Smooth muscle cell of the umbilical artery (primary cell): ENCODE data around the gene KMT5C. TPM values are rescaled to one million over a fixed set of nuclear protein-coding genes. Genes with fewer than 3 reads are reported as not detected.

Source experiments
- total RNA-seq: library from RNA; depleted of rRNA; stranded (reverse); fragments of >200 nt; gene quantifications from 2 replicates; pipeline ENCODE4 v1.2.3, GENCODE V29; 2014

The KMT5C gene
- total RNA-seq, result 9.5 and 9.8 TPM in 2 replicates

DNA sequence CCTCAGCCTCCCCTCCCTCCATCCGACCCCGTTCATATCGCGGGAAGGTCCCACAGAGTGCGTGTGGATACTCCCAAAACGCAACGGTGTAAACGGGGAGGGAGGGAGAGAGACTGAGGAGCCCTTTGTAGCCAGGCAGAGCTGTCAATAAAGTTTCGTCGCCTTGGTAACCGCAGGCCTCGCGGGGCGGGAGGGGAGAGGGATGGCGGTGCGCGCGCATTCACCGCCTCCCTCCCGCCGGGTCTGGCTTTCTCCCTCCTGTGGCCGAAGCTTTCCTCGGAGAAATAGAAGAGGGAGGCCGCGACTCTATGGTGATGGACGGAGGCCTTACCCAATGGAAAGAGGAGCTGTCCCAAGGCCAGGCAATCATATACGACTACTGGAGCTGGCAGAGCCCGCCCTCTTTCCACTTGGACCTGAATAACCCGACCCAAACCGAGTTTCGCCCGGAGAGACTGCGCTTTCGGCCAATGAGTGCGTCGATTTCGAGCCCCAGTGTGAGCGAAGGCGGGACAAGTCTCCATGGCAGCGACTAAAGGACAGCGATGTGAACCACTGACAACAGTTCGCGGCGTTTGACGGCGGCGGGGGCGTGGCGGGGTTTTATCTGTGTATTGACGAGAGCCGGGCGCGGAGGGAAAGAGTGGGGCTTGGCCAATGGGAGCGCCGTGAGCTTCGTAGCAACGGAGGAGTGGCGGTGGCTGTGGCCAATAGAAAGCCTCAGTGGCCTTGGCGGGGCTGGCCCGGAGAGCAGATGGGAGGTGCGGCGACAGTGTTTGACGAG, at the start of gene KMT5C:
Gene KMT5C, plus strand, starts transcription at position 772 of the 784 bp plus-strand sequence. CDS start 2,061 bp downstream, outside the sequence.

DNA sequence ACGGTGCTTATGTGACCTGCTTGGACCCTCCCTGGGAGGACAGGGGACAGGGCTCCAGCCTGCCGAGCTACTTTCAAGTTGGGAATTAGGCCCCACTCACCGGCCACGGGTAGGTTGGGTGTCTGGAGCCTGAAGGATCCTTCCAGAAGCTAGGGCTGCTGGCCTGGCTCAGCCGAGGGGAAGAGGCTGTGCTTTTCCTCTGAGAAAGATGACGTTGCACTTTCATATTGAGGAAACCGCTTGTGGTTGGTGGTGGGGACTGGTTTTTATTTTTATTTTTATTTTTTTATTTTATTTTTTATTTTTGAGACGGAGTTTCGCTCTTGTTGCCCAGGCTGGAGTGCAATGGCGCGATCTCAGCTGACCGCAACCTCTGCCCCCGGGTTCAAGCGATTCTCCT, 14.5 kb upstream of the KMT5C start, which contains the start of gene TMEM150B:
Gene TMEM150B, minus strand, starts transcription at position 170 of the 400 bp plus-strand sequence. CDS start 4,305 bp downstream, outside the sequence.

DNA sequence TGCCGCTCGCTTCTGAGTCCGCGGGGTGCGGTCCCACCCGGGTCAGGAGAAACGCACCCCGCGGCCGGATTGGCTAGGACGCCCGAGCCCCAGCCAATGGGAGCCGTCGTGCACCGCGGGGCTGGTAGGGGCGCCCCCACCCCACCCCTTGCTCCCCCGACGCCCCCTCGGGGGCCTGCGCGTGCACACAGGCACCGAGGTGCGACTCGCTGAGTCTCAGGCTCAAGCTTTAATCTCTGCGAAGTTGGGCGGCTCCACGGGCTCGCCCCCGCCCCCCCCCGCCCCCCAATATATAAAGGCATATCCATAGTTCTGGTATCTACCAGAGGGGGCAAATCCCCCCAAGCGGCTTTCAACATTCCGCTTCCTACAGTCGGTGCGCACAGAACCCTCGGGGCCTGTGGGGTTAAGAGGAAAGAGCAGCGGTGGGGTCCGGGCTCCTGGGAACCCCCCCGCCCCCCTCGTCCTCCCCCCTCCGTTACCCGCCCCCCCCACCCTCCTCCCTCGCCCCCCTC, 15.1 kb downstream of the KMT5C start, which contains the start of gene COX6B2:
Gene COX6B2, minus strand, starts transcription at position 22 of the 515 bp plus-strand sequence. CDS start 198 bp downstream, outside the sequence.

DNA sequence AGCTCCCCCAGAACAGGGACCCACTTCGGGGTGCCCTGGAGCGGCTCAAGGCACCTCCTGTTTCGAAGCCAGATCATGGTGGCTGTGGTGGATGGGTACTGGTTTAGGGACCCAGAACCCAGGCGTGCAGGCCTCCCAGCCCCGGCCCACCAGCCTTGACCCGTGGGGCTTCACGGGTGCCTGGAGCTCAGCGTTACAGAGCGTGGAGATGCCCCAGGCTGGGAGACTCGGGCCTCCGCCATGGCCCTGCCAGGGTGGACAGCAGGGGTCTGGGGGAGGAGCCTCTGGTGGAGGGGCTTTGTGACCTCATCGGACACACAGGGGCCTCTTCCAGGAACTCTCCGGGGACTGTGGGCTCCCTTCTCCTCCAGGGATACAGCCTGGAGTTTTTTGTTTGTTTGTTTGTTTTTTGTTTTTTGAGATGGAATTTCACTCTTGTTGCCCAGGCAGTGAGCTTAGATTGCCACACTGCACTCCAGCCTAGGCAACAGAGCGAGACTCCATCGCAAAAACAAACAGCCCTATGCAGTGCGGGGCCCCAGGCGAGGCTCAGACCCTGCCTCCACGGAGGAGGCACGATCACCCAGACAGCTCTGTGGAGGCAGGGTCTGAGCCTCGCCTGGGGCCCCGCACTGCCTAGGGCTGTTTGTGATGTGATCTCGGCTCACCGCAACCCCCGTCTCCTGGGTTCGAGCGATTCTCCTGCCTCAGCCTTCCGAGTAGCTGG, 23.5 kb downstream of the KMT5C start, which contains the start of gene GARIN5B:
Gene GARIN5B, minus strand, starts transcription at position 271 of the 727 bp plus-strand sequence. Its CDS starts 194 bp downstream, at position 77.

DNA sequence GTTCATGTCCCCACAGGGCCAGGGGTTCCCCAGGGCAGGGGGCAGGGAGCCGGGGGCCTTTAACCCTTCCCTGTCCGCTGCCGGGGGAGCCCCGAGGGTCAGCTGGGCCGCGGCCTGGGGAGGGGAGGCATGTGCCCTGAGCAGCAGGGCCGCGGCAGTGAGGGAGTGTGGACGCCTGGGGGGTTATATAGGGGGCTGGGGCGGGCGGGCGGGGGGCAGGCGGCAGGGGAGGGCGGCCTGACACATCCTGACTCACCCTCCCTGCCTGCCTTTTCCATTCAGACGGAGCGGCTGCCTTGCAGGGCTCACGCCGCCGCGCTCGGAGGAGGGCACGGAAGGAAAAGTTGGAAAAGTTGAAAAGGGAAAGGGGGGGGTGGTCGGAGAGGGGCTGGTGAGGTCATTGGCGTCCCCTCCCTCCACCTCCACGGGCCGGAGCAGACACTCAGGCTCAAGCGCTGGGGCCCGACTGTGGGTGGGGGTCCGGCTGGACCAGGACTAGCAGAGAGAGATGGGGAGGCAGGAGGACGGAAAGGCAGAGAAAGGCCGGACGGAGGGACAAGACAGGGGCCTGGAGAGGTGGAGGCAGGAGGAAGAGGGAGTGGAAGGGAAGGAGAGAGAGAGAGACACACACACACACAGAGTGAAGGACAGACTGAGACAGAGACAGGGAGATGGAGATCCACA, 30.8 kb downstream of the KMT5C start, which contains the start of gene IL11:
Gene IL11, minus strand, starts transcription at position 159 of the 684 bp plus-strand sequence. Its CDS starts 153 bp downstream, at position 6.

DNA sequence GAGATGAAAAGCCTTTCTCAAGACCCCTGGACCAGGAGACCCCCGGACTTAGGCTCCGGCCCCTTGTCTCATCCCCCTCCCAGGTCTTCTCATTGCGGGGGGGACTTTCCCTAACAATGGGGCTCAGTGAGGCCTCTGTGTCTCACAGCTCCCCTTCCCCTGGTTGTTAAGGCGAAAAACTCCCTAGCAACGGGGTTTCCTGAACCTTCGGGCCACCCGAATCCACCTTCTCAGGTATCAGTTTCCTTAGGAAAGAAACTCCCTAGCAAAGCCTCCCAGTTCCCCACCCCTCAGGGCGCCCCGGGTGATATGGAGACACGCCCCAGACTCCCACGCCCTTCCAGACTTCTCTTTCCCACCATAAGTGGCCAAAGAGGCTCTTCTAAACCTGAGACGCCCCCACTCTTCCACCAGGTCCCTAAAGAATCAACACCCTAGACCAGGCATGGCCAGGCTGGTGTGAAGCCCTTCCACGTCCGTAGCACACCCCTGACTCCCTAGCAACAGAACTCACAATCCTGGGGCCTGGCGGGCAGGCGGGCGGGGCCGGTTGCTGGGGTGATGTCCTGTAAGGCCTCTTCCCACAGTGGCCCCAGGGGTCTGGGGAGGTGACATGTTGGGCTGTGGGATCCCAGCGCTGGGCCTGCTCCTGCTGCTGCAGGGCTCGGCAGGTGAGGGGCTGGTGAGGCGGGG, 36.7 kb downstream of the KMT5C start, which contains the start of gene TMEM190:
Gene TMEM190, plus strand, starts transcription at position 586 of the 693 bp plus-strand sequence. Its CDS starts 28 bp downstream, at position 614.

DNA sequence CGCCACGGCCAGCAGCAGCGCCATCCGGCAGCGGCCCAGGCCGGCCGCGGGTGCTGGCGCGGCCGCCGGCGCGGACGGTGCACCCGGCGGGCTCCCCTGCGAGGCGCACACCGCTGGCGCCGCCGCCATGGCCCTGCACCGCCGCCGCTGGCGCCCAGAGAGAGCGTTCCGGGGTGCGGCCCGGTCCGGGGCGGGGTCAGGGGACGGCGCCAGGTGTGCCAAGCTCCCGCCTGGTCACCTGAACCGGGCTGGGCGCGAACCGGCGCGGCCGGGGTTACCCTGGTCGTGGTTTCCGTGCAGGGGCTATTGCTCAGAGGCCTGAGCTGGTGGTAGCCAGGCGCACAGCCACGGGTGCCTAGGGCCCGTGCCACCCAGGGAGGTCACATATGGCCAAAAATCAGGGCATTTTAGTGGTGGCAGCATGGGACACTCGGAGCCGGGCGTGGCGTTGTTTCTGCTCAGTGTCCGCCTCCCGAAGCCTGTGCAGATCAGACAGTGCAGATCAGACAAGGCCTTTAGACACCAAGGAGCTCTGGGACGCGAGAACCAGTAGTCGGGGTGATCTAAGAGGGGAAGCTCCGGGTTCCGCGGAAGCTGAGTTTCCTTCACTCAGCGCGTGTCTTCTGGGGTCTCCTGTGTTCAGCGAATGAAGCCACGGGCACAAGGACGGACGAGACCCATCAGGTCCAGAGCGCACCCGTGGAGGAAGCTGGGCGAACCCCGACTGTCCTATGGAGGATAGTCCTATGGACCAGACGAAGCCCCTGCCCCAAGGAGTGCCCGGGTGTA, 44.6 kb downstream of the KMT5C start, which contains the start of gene TMEM238:
Gene TMEM238, minus strand, starts transcription at position 162 of the 789 bp plus-strand sequence. Its CDS starts 33 bp downstream, at position 129.

DNA sequence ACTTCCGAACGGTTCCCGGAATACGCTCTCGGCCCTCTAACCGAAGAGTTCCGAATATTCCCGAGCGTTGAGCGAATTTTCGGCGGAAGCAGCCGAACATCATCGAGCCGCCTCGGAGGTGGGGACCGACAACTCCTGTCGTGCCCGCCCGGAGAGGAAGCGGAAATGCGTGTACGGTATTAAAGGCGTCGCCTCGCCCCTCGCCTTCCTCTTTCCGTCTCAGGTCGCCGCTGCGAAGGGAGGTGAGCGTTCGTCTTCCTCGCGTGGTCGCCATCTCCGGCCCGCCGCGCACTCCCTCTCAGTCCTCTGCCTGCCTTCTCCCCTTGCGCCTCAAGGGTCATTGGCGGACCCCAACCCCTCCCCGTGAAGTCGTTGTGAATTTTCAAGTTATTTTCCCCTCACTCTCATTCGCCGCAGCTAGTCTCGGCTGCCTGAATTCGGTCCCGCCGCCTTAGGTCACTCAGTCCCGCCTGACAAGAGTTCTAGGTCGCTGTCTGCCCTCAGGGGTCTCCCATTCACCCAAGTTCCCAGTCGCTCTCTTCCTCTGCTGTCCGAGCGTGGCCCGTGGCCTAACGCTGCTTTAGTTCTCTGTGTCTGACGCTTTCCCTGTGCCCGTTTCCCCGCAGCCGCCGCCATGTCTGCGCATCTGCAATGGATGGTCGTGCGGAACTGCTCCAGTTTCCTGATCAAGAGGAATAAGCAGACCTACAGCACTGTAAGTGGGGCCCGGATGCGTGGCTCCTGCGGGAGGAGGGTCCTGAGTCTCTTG, 46.2 kb downstream of the KMT5C start, which contains the start of gene RPL28:
Gene RPL28, plus strand, starts transcription at position 209 of the 769 bp plus-strand sequence. Its CDS starts 426 bp downstream, at position 635.

Other genes starting within 250 kb of the KMT5C start
- gene PPP1R12C, start 222.2 kb upstream of the KMT5C start, total RNA-seq, result 29.4 and 46.6 TPM in 2 replicates
- gene TNNT1, start 190.7 kb upstream of the KMT5C start, total RNA-seq, result 1.5 and 3.0 TPM in 2 replicates
- gene TNNI3, start 182.1 kb upstream of the KMT5C start, total RNA-seq, result not detected in 2 replicates
- gene DNAAF3, start 173.3 kb upstream of the KMT5C start, total RNA-seq, result 0.30 and 0.65 TPM in 2 replicates
- gene SYT5, start 159.6 kb upstream of the KMT5C start, total RNA-seq, result not detected in 2 replicates
- 4.2 and 5.0 TPM in 2 replicates for gene PTPRH, start 130.4 kb upstream of the KMT5C start, total RNA-seq
- 0.59 and 1.4 TPM in 2 replicates for gene TMEM86B, start 111.1 kb upstream of the KMT5C start, total RNA-seq
- gene PPP6R1, start 80.9 kb upstream of the KMT5C start, total RNA-seq, result 30.9 and 63.4 TPM in 2 replicates
- gene HSPBP1, start 59.8 kb upstream of the KMT5C start, total RNA-seq, result 22.9 and 34.8 TPM in 2 replicates
- 6.5 and 16.4 TPM in 2 replicates for gene BRSK1, start 55.9 kb upstream of the KMT5C start, total RNA-seq
- not detected in 2 replicates for gene TMEM150B, start 14.5 kb upstream of the KMT5C start, total RNA-seq
- gene COX6B2, start 14.8 kb downstream of the KMT5C start, total RNA-seq, result 0.09 TPM in 1 of 2 replicates, not detected in the other
- not detected in 2 replicates for gene GARIN5B, start 23.4 kb downstream of the KMT5C start, total RNA-seq
- gene IL11, start 30.6 kb downstream of the KMT5C start, total RNA-seq, result 14.4 and 33.9 TPM in 2 replicates
- not detected in 2 replicates for gene TMEM190, start 37.0 kb downstream of the KMT5C start, total RNA-seq
- 0.30 and 0.32 TPM in 2 replicates for gene TMEM238, start 44.4 kb downstream of the KMT5C start, total RNA-seq
- 212 and 468 TPM in 2 replicates for gene RPL28, start 46.1 kb downstream of the KMT5C start, total RNA-seq
- gene UBE2S, start 67.9 kb downstream of the KMT5C start, total RNA-seq, result 72.5 and 94.4 TPM in 2 replicates
- not detected in 2 replicates for gene SHISA7, start 103.4 kb downstream of the KMT5C start, total RNA-seq
- 29.4 and 47.2 TPM in 2 replicates for gene ISOC2, start 121.8 kb downstream of the KMT5C start, total RNA-seq
- gene C19orf85, start 124.9 kb downstream of the KMT5C start, total RNA-seq, result not detected in 2 replicates
- 1.5 and 3.0 TPM in 2 replicates for gene ZNF628, start 136.7 kb downstream of the KMT5C start, total RNA-seq
- 18.0 and 20.5 TPM in 2 replicates for gene NAT14, start 145.3 kb downstream of the KMT5C start, total RNA-seq
- 13.7 and 16.0 TPM in 2 replicates for gene SSC5D, start 148.6 kb downstream of the KMT5C start, total RNA-seq
- not detected in 2 replicates for gene SBK2, start 197.3 kb downstream of the KMT5C start, total RNA-seq
- not detected in 2 replicates for gene SBK3, start 205.7 kb downstream of the KMT5C start, total RNA-seq
- 3.9 and 6.5 TPM in 2 replicates for gene ZNF579, start 241.0 kb downstream of the KMT5C start, total RNA-seq